A549 (cell line): Measurements from ENCODE around the gene COLEC12. TPM values are rescaled to one million over a fixed set of nuclear protein-coding genes. Genes with fewer than 3 reads are reported as not detected.

Experiments
- ATAC-seq, 2 experiments: fragments of 200-7000 bp in 1 of 2; fragments of >200 bp in 1 of 2; cut with Nextera tagmentation in 1 of 2; cut with Tn5 transposase in 1 of 2; 3 replicates each; pipeline versions ENCODE4 v1.8.0 to v1.9.1; 2018 to 2020; ENCODE audit warnings: mild to moderate bottlenecking in 1 of 2, moderate library complexity in 1 of 2
- CTCF ChIA-PET: fragments of 300-600 bp; sonication (Branson Sonifier 250); formaldehyde crosslinking; extraction: SDS; loops from one replicate; lab custom pipeline; 2021; ENCODE audit warnings: antibody characterized with exemption, inconsistent platforms; lab: Yijun Ruan, JAX
- POLR2A ChIA-PET: fragments of 350-600 bp; formaldehyde crosslinking; extraction: SDS; loops from one replicate; lab custom pipeline; 2021; ENCODE audit warnings: antibody characterized with exemption, inconsistent platforms; lab: Yijun Ruan, JAX
- DNase-seq, 2 experiments: peaks; one replicate each; pipeline versions ENCODE4 v3.0.0 to v3.0.0-alpha.2; 2011 to 2016; ENCODE audit warnings: low read depth in 1 of 2, low spot score in 1 of 2
- FAIRE-seq: peaks from 2 replicates; lab custom pipeline; 2011; peaks lifted over from hg19 to GRCh38; lab: Jason Lieb, UNC
- H3K27ac ChIP-seq, 2 experiments: fragments of >200 bp; sonication (Bioruptor Twin); formaldehyde crosslinking; 3 replicates each; pipeline ENCODE4 v1.5.1; 2016 to 2017
- H3K4me1 ChIP-seq: fragments of >200 bp; sonication (Bioruptor Twin); formaldehyde crosslinking; 3 replicates; pipeline ENCODE4 v1.6.1; 2016
- H3K4me2 ChIP-seq: fragments of >200 bp; sonication (Bioruptor Twin); formaldehyde crosslinking; 3 replicates; pipeline ENCODE4 v1.6.1; 2016
- H3K4me3 ChIP-seq: fragments of >200 bp; sonication (Bioruptor Twin); formaldehyde crosslinking; 3 replicates; pipeline ENCODE4 v1.5.1; 2016
- H3K9me3 ChIP-seq: fragments of >200 bp; sonication (Bioruptor Twin); formaldehyde crosslinking; 3 replicates; pipeline ENCODE4 v1.6.1; 2016
- CBX8 ChIP-seq: fragments of 200-600 bp; sonication (generic); IDR thresholded peaks from 2 replicates; pipeline ENCODE4 v1.6.1; 2016
- CHD4 ChIP-seq: fragments of 200-600 bp; sonication (generic); IDR thresholded peaks from 2 replicates; pipeline ENCODE4 v1.6.1; 2016; ENCODE audit warnings: antibody characterized with exemption, mild to moderate bottlenecking, borderline replicate concordance
- EP300 ChIP-seq, 2 experiments: fragments of >200 bp; sonication (Bioruptor Twin); formaldehyde crosslinking; IDR thresholded peaks; 2 replicates in 1 of 2; 3 replicates in 1 of 2; pipeline ENCODE4 v1.6.1; 2016 to 2017
- ESRRA ChIP-seq: fragments of 150-350 bp; IDR thresholded peaks from 2 replicates; pipeline ENCODE4 v1.6.1; 2014; ENCODE audit warnings: mild to moderate bottlenecking, low read length, borderline replicate concordance
- FOSB ChIP-seq: fragments of 250-450 bp; sonication (Bioruptor Pico); IDR thresholded peaks from 2 replicates; pipeline ENCODE4 v1.5.0; 2020; ENCODE audit warnings: mild to moderate bottlenecking, moderate library complexity
- FOSL2 ChIP-seq, 2 experiments: fragments of 450-650 bp in 1 of 2; fragments of >200 bp in 1 of 2; sonication (Bioruptor Twin) in 1 of 2; formaldehyde crosslinking; IDR thresholded peaks; 2 replicates each; pipeline versions ENCODE4 v1.5.0 to v1.6.1; 2016 to 2020; ENCODE audit warnings: mild to moderate bottlenecking in 1 of 2, moderate library complexity in 1 of 2
- HOXB13 ChIP-seq: fragments of 250-450 bp; sonication (Bioruptor Pico); IDR thresholded peaks from 2 replicates; pipeline ENCODE4 v1.5.0; 2020; ENCODE audit warnings: low read depth, mild to moderate bottlenecking, moderate library complexity
- HOXB5 ChIP-seq: fragments of 250-450 bp; sonication (Bioruptor Pico); IDR thresholded peaks from 2 replicates; pipeline ENCODE4 v1.5.0; 2020; ENCODE audit warnings: mild to moderate bottlenecking, moderate library complexity
- JUNB ChIP-seq: fragments of >200 bp; sonication (Bioruptor Twin); formaldehyde crosslinking; IDR thresholded peaks from 2 replicates; pipeline ENCODE4 v1.6.1; 2016
- KDM1A ChIP-seq: fragments of 200-600 bp; sonication (generic); IDR thresholded peaks from 2 replicates; pipeline ENCODE4 v1.6.1; 2016; ENCODE audit warnings: low read depth, mild to moderate bottlenecking
- KDM5A ChIP-seq: fragments of 200-600 bp; sonication (generic); IDR thresholded peaks from 2 replicates; pipeline ENCODE4 v1.6.1; 2016; ENCODE audit warnings: antibody characterized with exemption, mild to moderate bottlenecking
- MAFK ChIP-seq: fragments of 450-650 bp; IDR thresholded peaks from 2 replicates; pipeline ENCODE4 v1.6.1; 2014; ENCODE audit not compliant: partially characterized antibody
- MAZ ChIP-seq: fragments of 150-350 bp; IDR thresholded peaks from 2 replicates; pipeline ENCODE4 v1.6.1; 2014; ENCODE audit warnings: antibody characterized with exemption, low read depth, low read length, borderline replicate concordance
- NPAS2 ChIP-seq: fragments of 250-450 bp; sonication (Bioruptor Pico); IDR thresholded peaks from 2 replicates; pipeline ENCODE4 v1.8.0; 2022; ENCODE audit warnings: mild to moderate bottlenecking, moderate library complexity, borderline replicate concordance
- POLR2A ChIP-seq: IDR thresholded peaks from 2 replicates; pipeline ENCODE4 v1.6.1; 2012; ENCODE audit warnings: mild to moderate bottlenecking, low read length
- RARB ChIP-seq: fragments of 250-450 bp; sonication (Bioruptor Pico); IDR thresholded peaks from 2 replicates; pipeline ENCODE4 v1.8.0; 2021; ENCODE audit warnings: mild to moderate bottlenecking, moderate library complexity
- RFX5 ChIP-seq: fragments of 450-650 bp; IDR thresholded peaks from 2 replicates; pipeline ENCODE4 v1.7.1; 2014; ENCODE audit warnings: antibody characterized with exemption, mild to moderate bottlenecking, moderate library complexity
- ZNF302 ChIP-seq: fragments of 250-450 bp; sonication (Bioruptor Pico); IDR thresholded peaks from 2 replicates; pipeline ENCODE4 v1.9.0; 2021; ENCODE audit warnings: inconsistent platforms, mild to moderate bottlenecking, moderate library complexity
- WGBS: methylation state at CpG from one replicate; pipeline ENCODE4 v1.1.6; 2017; ENCODE audit errors: missing lambda C conversion rate; 5-methylcytosine and 5-hydroxymethylcytosine counted together
- polyA plus RNA-seq, 4 experiments: library from polyadenylated mRNA; depleted of rRNA in 3 of 4; stranded (reverse); fragments of >200 nt; fragmentation: RNase III in 1 of 4; extraction: RNeasy Plus Mini Kit Qiagen cat#74134 plus additional on column Dnase treatment in 1 of 4; gene quantifications; 2 replicates in 3 of 4; 3 replicates in 1 of 4; pipeline ENCODE4 v1.2.3, GENCODE V29; 2011 to 2017
- TF ChIP-seq, protein P1 (sequence below): fragments of 450-650 bp; IDR thresholded peaks from 2 replicates; pipeline ENCODE4 v1.6.1; 2014; ENCODE audit warnings: antibody characterized with exemption
- TF ChIP-seq, protein P2 (sequence below): IDR thresholded peaks from 2 replicates; pipeline ENCODE4 v1.6.1; 2012
- TF ChIP-seq, protein P3 (sequence below): fragments of >200 bp; sonication (Bioruptor Twin); formaldehyde crosslinking; IDR thresholded peaks from 3 replicates; pipeline ENCODE4 v1.5.1; 2016
- TF ChIP-seq, protein P4 (sequence below): fragments of >200 bp; sonication (Bioruptor Twin); formaldehyde crosslinking; IDR thresholded peaks from 2 replicates; pipeline ENCODE4 v1.6.1; 2016
- TF ChIP-seq, protein P5 (sequence below): fragments of >200 bp; sonication (Bioruptor Twin); formaldehyde crosslinking; IDR thresholded peaks from 3 replicates; pipeline ENCODE4 v1.6.1; 2016
- TF ChIP-seq, protein P6 (sequence below): IDR thresholded peaks from 2 replicates; pipeline ENCODE4 v1.6.1; 2012; ENCODE audit warnings: low read depth, borderline replicate concordance

The COLEC12 gene
- polyA plus RNA-seq, 2 of the 4 experiments (the other 2 are of a cell fraction), result 0.01 TPM; not detected in 1

- Histone ChIP-seq H3K4me3 (no peak overlapping the region), H3K27ac (no peak overlapping the region), H3K4me1 (no peaks in the 10 kb centered on the region), H3K9me3 (no peaks in the 10 kb centered on the region), H3K4me2 (no peak overlapping the region)
- WGBS, result 81% methylated on average over 5 of the region's 15 CpGs
- POLR2A ChIA-PET, result no interaction called here
- FAIRE-seq (no peak), ATAC-seq (no peak), DNase-seq (no peak)
- CTCF ChIA-PET, result no interaction called here
- TF ChIP-seq POLR2A (no peak), HOXB13 (CRISPR knock-in tag) (no peak), CBX8 (no peak), HOXB5 (CRISPR knock-in tag) (no peak), EP300 (IDR thresholded peaks at IDR 0.05) (no peak), MAFK (no peak), NPAS2 (CRISPR knock-in tag) (no peak), MAZ (no peak)
- TF ChIP-seq, protein P1, sequence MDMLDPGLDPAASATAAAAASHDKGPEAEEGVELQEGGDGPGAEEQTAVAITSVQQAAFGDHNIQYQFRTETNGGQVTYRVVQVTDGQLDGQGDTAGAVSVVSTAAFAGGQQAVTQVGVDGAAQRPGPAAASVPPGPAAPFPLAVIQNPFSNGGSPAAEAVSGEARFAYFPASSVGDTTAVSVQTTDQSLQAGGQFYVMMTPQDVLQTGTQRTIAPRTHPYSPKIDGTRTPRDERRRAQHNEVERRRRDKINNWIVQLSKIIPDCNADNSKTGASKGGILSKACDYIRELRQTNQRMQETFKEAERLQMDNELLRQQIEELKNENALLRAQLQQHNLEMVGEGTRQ, result no peak
- TF ChIP-seq, protein P2, sequence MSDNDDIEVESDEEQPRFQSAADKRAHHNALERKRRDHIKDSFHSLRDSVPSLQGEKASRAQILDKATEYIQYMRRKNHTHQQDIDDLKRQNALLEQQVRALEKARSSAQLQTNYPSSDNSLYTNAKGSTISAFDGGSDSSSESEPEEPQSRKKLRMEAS, result no peak
- TF ChIP-seq, protein P3, sequence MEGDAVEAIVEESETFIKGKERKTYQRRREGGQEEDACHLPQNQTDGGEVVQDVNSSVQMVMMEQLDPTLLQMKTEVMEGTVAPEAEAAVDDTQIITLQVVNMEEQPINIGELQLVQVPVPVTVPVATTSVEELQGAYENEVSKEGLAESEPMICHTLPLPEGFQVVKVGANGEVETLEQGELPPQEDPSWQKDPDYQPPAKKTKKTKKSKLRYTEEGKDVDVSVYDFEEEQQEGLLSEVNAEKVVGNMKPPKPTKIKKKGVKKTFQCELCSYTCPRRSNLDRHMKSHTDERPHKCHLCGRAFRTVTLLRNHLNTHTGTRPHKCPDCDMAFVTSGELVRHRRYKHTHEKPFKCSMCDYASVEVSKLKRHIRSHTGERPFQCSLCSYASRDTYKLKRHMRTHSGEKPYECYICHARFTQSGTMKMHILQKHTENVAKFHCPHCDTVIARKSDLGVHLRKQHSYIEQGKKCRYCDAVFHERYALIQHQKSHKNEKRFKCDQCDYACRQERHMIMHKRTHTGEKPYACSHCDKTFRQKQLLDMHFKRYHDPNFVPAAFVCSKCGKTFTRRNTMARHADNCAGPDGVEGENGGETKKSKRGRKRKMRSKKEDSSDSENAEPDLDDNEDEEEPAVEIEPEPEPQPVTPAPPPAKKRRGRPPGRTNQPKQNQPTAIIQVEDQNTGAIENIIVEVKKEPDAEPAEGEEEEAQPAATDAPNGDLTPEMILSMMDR, result no peak
- TF ChIP-seq, protein P4, sequence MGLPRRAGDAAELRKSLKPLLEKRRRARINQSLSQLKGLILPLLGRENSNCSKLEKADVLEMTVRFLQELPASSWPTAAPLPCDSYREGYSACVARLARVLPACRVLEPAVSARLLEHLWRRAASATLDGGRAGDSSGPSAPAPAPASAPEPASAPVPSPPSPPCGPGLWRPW, result no peak
- TF ChIP-seq, protein P5, sequence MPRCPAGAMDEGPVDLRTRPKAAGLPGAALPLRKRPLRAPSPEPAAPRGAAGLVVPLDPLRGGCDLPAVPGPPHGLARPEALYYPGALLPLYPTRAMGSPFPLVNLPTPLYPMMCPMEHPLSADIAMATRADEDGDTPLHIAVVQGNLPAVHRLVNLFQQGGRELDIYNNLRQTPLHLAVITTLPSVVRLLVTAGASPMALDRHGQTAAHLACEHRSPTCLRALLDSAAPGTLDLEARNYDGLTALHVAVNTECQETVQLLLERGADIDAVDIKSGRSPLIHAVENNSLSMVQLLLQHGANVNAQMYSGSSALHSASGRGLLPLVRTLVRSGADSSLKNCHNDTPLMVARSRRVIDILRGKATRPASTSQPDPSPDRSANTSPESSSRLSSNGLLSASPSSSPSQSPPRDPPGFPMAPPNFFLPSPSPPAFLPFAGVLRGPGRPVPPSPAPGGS, result no peak
- TF ChIP-seq, protein P6, sequence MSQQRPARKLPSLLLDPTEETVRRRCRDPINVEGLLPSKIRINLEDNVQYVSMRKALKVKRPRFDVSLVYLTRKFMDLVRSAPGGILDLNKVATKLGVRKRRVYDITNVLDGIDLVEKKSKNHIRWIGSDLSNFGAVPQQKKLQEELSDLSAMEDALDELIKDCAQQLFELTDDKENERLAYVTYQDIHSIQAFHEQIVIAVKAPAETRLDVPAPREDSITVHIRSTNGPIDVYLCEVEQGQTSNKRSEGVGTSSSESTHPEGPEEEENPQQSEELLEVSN, result no peak
These were observed 165.8 kb downstream of the COLEC12 start for GRCh38 chr18:334575-335132.

GRCh38 chr18:332721-333510 is 167.6 kb downstream of the COLEC12 start:
- DNase-seq (no peak), ATAC-seq (no peak), FAIRE-seq (no peak)
- H3K27ac ChIP-seq, result no peak overlapping the region
- H3K9me3 ChIP-seq, result no peaks in the 10 kb centered on the region
- ChIA-PET POLR2A (no interaction called here), CTCF (no interaction called here)
- H3K4me1 ChIP-seq, result no peaks in the 10 kb centered on the region
- no peak overlapping the region for H3K4me2 ChIP-seq
- WGBS, result 76% methylated on average over 14 of the region's 14 CpGs
- no peak overlapping the region for H3K4me3 ChIP-seq
- TF ChIP-seq MAFK (no peak), FOSL2 (IDR thresholded peaks at IDR 0.05) (no peak), FOSL2 (CRISPR knock-in tag; IDR thresholded peaks at IDR 0.05) (no peak), HOXB13 (CRISPR knock-in tag) (no peak), CHD4 (no peak), KDM1A (no peak), JUNB (no peak), ESRRA (no peak), MAZ (no peak), RARB (CRISPR knock-in tag) (no peak), KDM5A (no peak), HOXB5 (CRISPR knock-in tag) (no peak), RFX5 (no peak), ZNF302 (CRISPR knock-in tag) (no peak), FOSB (CRISPR knock-in tag) (no peak), POLR2A (no peak)
- TF ChIP-seq, protein P4, result no peak
- TF ChIP-seq, protein P6, result no peak
